Measurements from ENCODE around the gene METTL17. TPM values are rescaled to one million over a fixed set of nuclear protein-coding genes. Genes with fewer than 3 reads are reported as not detected.

Gene METTL17
- 10 to 100 TPM; 88.9 to 90.9 TPM for total RNA-seq

GRCh38 chr14:20989787-20990600, at the start of gene METTL17:
Gene METTL17, plus strand, starts transcription at chr14:20989980. Its CDS starts 23 bp downstream, at chr14:20990003.

GRCh38 chr14:20954736-20955537, 34.8 kb upstream of the METTL17 start, which contains the start of gene RNASE2:
Gene RNASE2, plus strand, starts transcription at chr14:20955487. Its CDS starts 285 bp downstream, at chr14:20955772.

GRCh38 chr14:20998674-20999366, 9.0 kb downstream of the METTL17 start, which contains the start of gene SLC39A2:
Gene SLC39A2, plus strand, starts transcription at chr14:20999293. Its CDS starts 154 bp downstream, at chr14:20999447.

GRCh38 chr14:21024585-21025370, 35.0 kb downstream of the METTL17 start, which contains the start of gene NDRG2:
Gene NDRG2, minus strand, starts transcription at chr14:21025061. Its CDS starts 1,746 bp downstream, at chr14:21023315.

GRCh38 chr14:21029917-21030316, 40.1 kb downstream of the METTL17 start, which contains the start of gene TPPP2:
Gene TPPP2, plus strand, starts transcription at chr14:21030217. Its CDS starts 365 bp downstream, at chr14:21030582.

GRCh38 chr14:21034707-21035106, 44.9 kb downstream of the METTL17 start, which contains the start of gene RNASE13:
Gene RNASE13, minus strand, starts transcription at chr14:21034807. Its CDS starts 519 bp downstream, at chr14:21034288.

GRCh38 chr14:21041676-21042433, 52.1 kb downstream of the METTL17 start, which contains the start of gene RNASE7:
Gene RNASE7, plus strand, starts transcription at chr14:21042362. Its CDS starts 631 bp downstream, at chr14:21042993.

Small RNAs within 50 kb of the gene (microRNA-seq; reads per million reads assigned to microRNA genes)
- not detected for gene MIR6717 (ENCODE audit: borderline microRNAs expressed, borderline replicate concordance)

Other genes starting within 250 kb of the METTL17 start
- gene EDDM3A, start 244.1 kb upstream of the METTL17 start, total RNA-seq = not detected
- gene EDDM3B, start 221.6 kb upstream of the METTL17 start, total RNA-seq = not detected
- gene RNASE6, start 208.7 kb upstream of the METTL17 start, total RNA-seq = 1 to 10 TPM; 6.1 to 6.5 TPM
- not detected for gene RNASE1, start 187.1 kb upstream of the METTL17 start, total RNA-seq
- gene RNASE3, start 98.6 kb upstream of the METTL17 start, total RNA-seq = not detected
- gene RNASE2, start 34.5 kb upstream of the METTL17 start, total RNA-seq = not detected
- gene SLC39A2, start 9.3 kb downstream of the METTL17 start, total RNA-seq = not detected
- gene NDRG2, start 35.1 kb downstream of the METTL17 start, total RNA-seq = 10 to 100 TPM; 10.9 to 12.3 TPM
- gene TPPP2, start 40.2 kb downstream of the METTL17 start, total RNA-seq = not detected
- not detected for gene RNASE13, start 44.8 kb downstream of the METTL17 start, total RNA-seq
- not detected for gene RNASE7, start 52.4 kb downstream of the METTL17 start, total RNA-seq
- not detected for gene RNASE8, start 67.8 kb downstream of the METTL17 start, total RNA-seq
- gene ARHGEF40, start 80.3 kb downstream of the METTL17 start, total RNA-seq = not detected
- 1 to 10 TPM; 3.8 to 4.2 TPM for gene ZNF219, start 108.7 kb downstream of the METTL17 start, total RNA-seq
- not detected for gene TMEM253, start 111.1 kb downstream of the METTL17 start, total RNA-seq
- not detected for gene OR5AU1, start 166.1 kb downstream of the METTL17 start, total RNA-seq

All from activated naive CD4-positive, alpha-beta T cell treated with anti-CD3 and anti-CD28 coated beads, Interleukin-2, amount 10 ng/mL, durations not matched to agents 5 hours and 36 hours (primary cell).